HepG2 (cell line): ENCODE results near the gene NAT9. TPM values are rescaled to one million over a fixed set of nuclear protein-coding genes. Genes with fewer than 3 reads are reported as not detected.
A peak's percentile ranks its signal among the peaks of the same experiment; 100 is the strongest.

Source experiments
- CEBPZ ChIP-seq: IDR thresholded peaks from 2 replicates; pipeline ENCODE4 v1.6.1; 2012; ENCODE audit warnings: low read length, improper control_type of control experiment
- ELK4 ChIP-seq: sonication (generic); formaldehyde crosslinking; IDR thresholded peaks from 2 replicates; pipeline ENCODE4 v1.9.0; 2021; ENCODE audit warnings: missing genetic modification reagents, borderline replicate concordance
- HMGA1 ChIP-seq: sonication (generic); formaldehyde crosslinking; conservative IDR thresholded peaks from 2 replicates; pipeline ENCODE4 v1.4.0; 2020; ENCODE audit warnings: missing genetic modification reagents
- MYC ChIP-seq: sonication (generic); formaldehyde crosslinking; IDR thresholded peaks from 2 replicates; pipeline ENCODE4 v1.9.0; 2021; ENCODE audit warnings: missing genetic modification reagents, borderline replicate concordance
- PHF20 ChIP-seq: sonication (generic); formaldehyde crosslinking; IDR thresholded peaks from 2 replicates; pipeline ENCODE4 v1.5.0; 2020; ENCODE audit warnings: mild to moderate bottlenecking, missing genetic modification reagents
- RAD21 ChIP-seq: fragments of 450-650 bp; formaldehyde crosslinking; IDR thresholded peaks from 2 replicates; pipeline ENCODE4 v1.5.0; 2020; ENCODE audit warnings: mild to moderate bottlenecking
- ZFP36 ChIP-seq: fragments of 150-350 bp; IDR thresholded peaks from 2 replicates; pipeline ENCODE4 v1.6.1; 2018; ENCODE audit warnings: borderline replicate concordance, low read length, low read depth; ENCODE audit not compliant: partially characterized antibody
- ZKSCAN5 ChIP-seq: sonication (generic); formaldehyde crosslinking; IDR thresholded peaks from 2 replicates; pipeline ENCODE4 v1.5.1; 2020; ENCODE audit warnings: mild to moderate bottlenecking, missing genetic modification reagents
- ZNF205 ChIP-seq: IDR thresholded peaks from 2 replicates; pipeline ENCODE4 v1.6.1; 2018; ENCODE audit warnings: missing biosample characterization, missing genetic modification reagents
- ZNF232 ChIP-seq: sonication (generic); formaldehyde crosslinking; IDR thresholded peaks from 2 replicates; pipeline ENCODE4 v1.4.0; 2020; ENCODE audit warnings: missing genetic modification reagents, borderline replicate concordance
- polyA plus RNA-seq, 8 experiments: library from polyadenylated mRNA; depleted of rRNA in 3 of 8; stranded (reverse) in 7 of 8; unstranded in 1 of 8; fragments of >200 nt; fragmentation: Illumina TruSeq in 4 of 8; extraction: Trizol in 4 of 8; gene quantifications; 2 replicates each; pipeline versions ENCODE4 v1.2.1 to v1.2.3, GENCODE V29; 2011 to 2016; ENCODE audit warnings: low read depth in 4 of 8, missing spikeins in 1 of 8, mixed read lengths in 1 of 8; ENCODE audit not compliant: insufficient read depth in 1 of 8
- total RNA-seq, 5 experiments: library from RNA; depleted of rRNA; stranded (reverse); fragments of >200 nt; fragmentation: Illumina TruSeq; extraction: Trizol; gene quantifications; 2 replicates each; pipeline ENCODE4 v1.2.3, GENCODE V29; 2016; ENCODE audit warnings: low read depth in 1 of 5
- TF ChIP-seq, protein P1 (sequence below): sonication (generic); formaldehyde crosslinking; IDR thresholded peaks from 2 replicates; pipeline ENCODE4 v1.8.1; 2023; ENCODE audit warnings: mild to moderate bottlenecking, missing genetic modification reagents
- TF ChIP-seq, protein P2 (sequence below): IDR thresholded peaks from 2 replicates; pipeline ENCODE4 v1.6.1; 2016
- TF ChIP-seq, protein P3 (sequence below), 2 experiments: fragments of 450-650 bp in 1 of 2; sonication (generic) in 1 of 2; formaldehyde crosslinking; IDR thresholded peaks; 2 replicates each; pipeline versions ENCODE4 v1.5.0 to v1.8.0; 2020 to 2022; ENCODE audit warnings: mild to moderate bottlenecking in 1 of 2, missing genetic modification reagents in 1 of 2

NAT9 gene
- total and polyA plus RNA-seq, 2 of the 13 experiments (the other 11 are each of a cell fraction or from before 2014, with no cell fraction given) = 39.7 to 44.2 TPM

GRCh38 chr17:74776044-74776962 lies at the start of gene NAT9 (continued):
- TF ChIP-seq, protein P1, sequence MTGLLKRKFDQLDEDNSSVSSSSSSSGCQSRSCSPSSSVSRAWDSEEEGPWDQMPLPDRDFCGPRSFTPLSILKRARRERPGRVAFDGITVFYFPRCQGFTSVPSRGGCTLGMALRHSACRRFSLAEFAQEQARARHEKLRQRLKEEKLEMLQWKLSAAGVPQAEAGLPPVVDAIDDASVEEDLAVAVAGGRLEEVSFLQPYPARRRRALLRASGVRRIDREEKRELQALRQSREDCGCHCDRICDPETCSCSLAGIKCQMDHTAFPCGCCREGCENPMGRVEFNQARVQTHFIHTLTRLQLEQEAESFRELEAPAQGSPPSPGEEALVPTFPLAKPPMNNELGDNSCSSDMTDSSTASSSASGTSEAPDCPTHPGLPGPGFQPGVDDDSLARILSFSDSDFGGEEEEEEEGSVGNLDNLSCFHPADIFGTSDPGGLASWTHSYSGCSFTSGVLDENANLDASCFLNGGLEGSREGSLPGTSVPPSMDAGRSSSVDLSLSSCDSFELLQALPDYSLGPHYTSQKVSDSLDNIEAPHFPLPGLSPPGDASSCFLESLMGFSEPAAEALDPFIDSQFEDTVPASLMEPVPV (CRISPR knock-in tag) = no peak
- TF ChIP-seq, protein P2, sequence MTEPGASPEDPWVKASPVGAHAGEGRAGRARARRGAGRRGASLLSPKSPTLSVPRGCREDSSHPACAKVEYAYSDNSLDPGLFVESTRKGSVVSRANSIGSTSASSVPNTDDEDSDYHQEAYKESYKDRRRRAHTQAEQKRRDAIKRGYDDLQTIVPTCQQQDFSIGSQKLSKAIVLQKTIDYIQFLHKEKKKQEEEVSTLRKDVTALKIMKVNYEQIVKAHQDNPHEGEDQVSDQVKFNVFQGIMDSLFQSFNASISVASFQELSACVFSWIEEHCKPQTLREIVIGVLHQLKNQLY = peak; percentile 58; the same call in 1 of the 2 replicates
- no peak for TF ChIP-seq ELK4 (CRISPR knock-in tag)
- no peak for TF ChIP-seq ZNF232 (CRISPR knock-in tag)
- TF ChIP-seq HMGA1 (CRISPR knock-in tag) = no peak
- no peak for TF ChIP-seq ZNF205 (CRISPR knock-in tag)
- no peak for TF ChIP-seq ZKSCAN5
- TF ChIP-seq RAD21 (CRISPR knock-in tag) = no peak; the same call in 1 of the 2 replicates
- TF ChIP-seq CEBPZ = no peak
- TF ChIP-seq, protein P3, sequence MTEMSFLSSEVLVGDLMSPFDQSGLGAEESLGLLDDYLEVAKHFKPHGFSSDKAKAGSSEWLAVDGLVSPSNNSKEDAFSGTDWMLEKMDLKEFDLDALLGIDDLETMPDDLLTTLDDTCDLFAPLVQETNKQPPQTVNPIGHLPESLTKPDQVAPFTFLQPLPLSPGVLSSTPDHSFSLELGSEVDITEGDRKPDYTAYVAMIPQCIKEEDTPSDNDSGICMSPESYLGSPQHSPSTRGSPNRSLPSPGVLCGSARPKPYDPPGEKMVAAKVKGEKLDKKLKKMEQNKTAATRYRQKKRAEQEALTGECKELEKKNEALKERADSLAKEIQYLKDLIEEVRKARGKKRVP (CRISPR knock-in tag; IDR thresholded peaks at IDR 0.05) = peak in 1 of 2 experiments; percentile 48; a peak in 2 of 4 replicates
- TF ChIP-seq PHF20 (CRISPR knock-in tag) = peak; percentile 95
- no peak for TF ChIP-seq ZFP36
- TF ChIP-seq MYC (CRISPR knock-in tag) = peak; percentile 96
